ENCODE measurements around the gene TEX13B. TPM values are rescaled to one million over a fixed set of nuclear protein-coding genes. Genes with fewer than 3 reads are reported as not detected.

The TEX13B gene
- total RNA-seq, 4 donors from 2014 or later, result not detected

- WGBS, 2 donors, result 26 to 68% methylated on average over 13 to 16 of the region's 16 CpGs
- peak overlapping the region in 3 of 4 donors; percentile 38 to 56 (median 43) for H3K4me3 ChIP-seq
- no peak for DNase-seq
- H3K27me3 ChIP-seq, result no peaks in the 10 kb centered on the region
- intact Hi-C loops (cut with DNase I), result no loop called here
- no peak overlapping the region for H3K27ac ChIP-seq
- TF ChIP-seq POLR2A (IDR thresholded peaks at IDR 0.05), result no peak
- TF ChIP-seq, protein P1, sequence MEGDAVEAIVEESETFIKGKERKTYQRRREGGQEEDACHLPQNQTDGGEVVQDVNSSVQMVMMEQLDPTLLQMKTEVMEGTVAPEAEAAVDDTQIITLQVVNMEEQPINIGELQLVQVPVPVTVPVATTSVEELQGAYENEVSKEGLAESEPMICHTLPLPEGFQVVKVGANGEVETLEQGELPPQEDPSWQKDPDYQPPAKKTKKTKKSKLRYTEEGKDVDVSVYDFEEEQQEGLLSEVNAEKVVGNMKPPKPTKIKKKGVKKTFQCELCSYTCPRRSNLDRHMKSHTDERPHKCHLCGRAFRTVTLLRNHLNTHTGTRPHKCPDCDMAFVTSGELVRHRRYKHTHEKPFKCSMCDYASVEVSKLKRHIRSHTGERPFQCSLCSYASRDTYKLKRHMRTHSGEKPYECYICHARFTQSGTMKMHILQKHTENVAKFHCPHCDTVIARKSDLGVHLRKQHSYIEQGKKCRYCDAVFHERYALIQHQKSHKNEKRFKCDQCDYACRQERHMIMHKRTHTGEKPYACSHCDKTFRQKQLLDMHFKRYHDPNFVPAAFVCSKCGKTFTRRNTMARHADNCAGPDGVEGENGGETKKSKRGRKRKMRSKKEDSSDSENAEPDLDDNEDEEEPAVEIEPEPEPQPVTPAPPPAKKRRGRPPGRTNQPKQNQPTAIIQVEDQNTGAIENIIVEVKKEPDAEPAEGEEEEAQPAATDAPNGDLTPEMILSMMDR (IDR thresholded peaks at IDR 0.05), result no peak
- no peaks in the 10 kb centered on the region for H3K9me3 ChIP-seq
- H3K4me1 ChIP-seq, result peaks cover 0 to 14% (median 0%) of the 10 kb centered on the region in 3 donors
- no peaks in the 10 kb centered on the region for H3K36me3 ChIP-seq
These were observed 45.8 kb downstream of the TEX13B start for GRCh38 chrX:107936434-107936730.

DNA sequence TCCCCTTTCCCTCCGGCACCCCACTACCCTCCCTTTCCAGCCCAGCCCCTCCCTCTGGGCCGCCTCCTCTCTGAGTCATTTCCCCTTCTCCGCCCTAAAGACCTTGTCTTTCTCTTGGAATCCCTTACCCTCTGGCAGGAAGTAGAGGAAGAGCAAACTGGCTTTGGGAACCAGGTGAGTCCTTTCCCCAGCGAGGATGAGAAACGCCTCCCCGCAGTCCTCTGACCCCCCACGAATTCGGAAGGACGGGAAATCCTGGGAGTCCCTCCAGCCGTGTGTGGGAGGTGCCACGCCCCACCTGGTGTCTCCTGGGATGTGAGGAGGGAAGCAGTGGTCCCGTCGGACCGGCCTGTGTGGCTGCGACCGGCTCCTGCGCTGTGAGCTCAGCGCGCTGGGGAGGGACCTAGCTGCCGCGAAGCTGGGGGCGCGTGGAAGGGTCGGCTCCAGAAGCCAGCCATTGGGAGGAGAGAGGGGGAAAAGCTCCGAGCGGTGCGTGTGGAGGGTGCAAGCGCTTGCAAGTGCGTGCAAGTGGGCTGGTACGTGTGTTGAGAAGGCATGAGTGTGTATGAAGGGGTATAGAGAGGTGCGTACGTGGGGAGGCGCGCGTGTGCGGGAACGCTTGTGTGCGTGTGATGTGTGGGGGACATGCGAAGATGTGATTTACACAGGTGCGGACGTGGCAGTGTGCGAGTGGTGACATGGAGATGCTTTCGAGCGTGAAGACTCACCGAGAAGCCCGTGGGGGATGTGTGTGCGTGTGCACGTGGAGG lies 46.3 kb downstream of the TEX13B start:
- Histone ChIP-seq H3K9me3 (no peaks in the 10 kb centered on the region), H3K27me3 (no peaks in the 10 kb centered on the region), H3K4me3 (peak overlapping the region; percentile 27 to 56 (median 40)), H3K27ac (no peak overlapping the region), H3K4me1 (peaks cover 0 to 14% (median 0%) of the 10 kb centered on the region in 3 donors), H3K36me3 (no peaks in the 10 kb centered on the region)
- no peak for DNase-seq
- TF ChIP-seq POLR2A (IDR thresholded peaks at IDR 0.05), result no peak
- TF ChIP-seq, protein P1 (IDR thresholded peaks at IDR 0.05), result no peak
- WGBS, 2 donors, result 5 to 57% methylated on average over 17 to 29 of the region's 48 CpGs
- intact Hi-C loops (cut with DNase I), result no loop called here

DNA sequence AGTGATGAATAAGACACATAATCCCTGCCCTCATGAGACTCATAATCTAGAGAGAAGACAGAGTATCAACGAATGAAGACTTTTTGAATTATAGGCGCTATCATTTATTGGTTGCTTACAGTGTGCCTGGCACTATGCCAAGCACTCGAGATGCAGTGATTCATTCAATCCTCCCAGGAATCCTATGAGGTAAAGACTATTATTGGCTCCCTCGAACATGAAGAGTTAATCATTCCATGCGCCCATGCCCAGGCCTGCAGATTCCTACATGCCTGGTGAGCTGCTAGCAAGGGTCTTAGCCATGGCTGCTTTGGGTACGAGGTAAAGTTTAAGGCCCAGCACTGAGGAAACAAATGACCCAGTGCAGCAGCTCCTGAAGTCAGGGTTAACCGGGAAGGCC lies 47.0 kb downstream of the TEX13B start:
- no peaks in the 10 kb centered on the region for H3K36me3 ChIP-seq
- intact Hi-C loops (cut with DNase I), result no loop called here
- DNase-seq, result no peak
- H3K4me1 ChIP-seq, result peaks cover 0 to 14% (median 0%) of the 10 kb centered on the region in 3 donors
- TF ChIP-seq, protein P1 (IDR thresholded peaks at IDR 0.05), result no peak
- TF ChIP-seq POLR2A (IDR thresholded peaks at IDR 0.05), result no peak
- no peaks in the 10 kb centered on the region for H3K9me3 ChIP-seq
- peak overlapping the region in 3 of 4 donors; percentile 38 to 56 (median 43) for H3K4me3 ChIP-seq
- no peak overlapping the region for H3K27ac ChIP-seq
- H3K27me3 ChIP-seq, result no peaks in the 10 kb centered on the region
- WGBS, 2 donors, result 19 to 47% methylated on average over 4 to 7 of the region's 7 CpGs

DNA sequence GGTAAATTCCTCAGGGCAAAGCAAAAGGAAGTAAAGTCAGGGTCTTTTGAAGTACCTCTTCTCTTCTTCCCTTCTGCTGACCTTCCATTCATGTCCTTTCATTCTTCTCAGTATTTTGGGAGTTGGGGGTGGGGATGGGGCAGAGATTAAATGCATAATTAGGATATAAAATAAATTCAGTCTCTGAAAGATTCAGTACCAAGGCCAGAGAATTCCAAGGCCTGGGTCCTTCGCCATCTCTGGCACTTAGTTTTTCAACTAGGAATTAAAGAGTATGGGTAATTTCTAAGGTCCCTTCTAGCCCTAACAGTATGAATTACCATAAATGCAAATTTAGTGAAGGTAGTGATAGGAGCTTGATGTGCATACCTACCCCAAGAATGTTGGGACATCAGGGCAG lies 47.9 kb downstream of the TEX13B start:
- Histone ChIP-seq H3K9me3 (no peaks in the 10 kb centered on the region), H3K27me3 (no peaks in the 10 kb centered on the region), H3K27ac (no peak overlapping the region), H3K4me3 (no peak overlapping the region), H3K4me1 (peaks cover 0 to 14% (median 0%) of the 10 kb centered on the region in 3 donors), H3K36me3 (no peaks in the 10 kb centered on the region)
- no peak for TF ChIP-seq POLR2A (IDR thresholded peaks at IDR 0.05)
- WGBS, 2 donors, result 80 to 89% methylated on average over 1 of the region's 1 CpG
- intact Hi-C loops (cut with DNase I), result no loop called here
- no peak for DNase-seq

Other genes starting within 250 kb of the TEX13B start
- gene TSC22D3, start 206.6 kb downstream of the TEX13B start, total RNA-seq, result 100 to 1,000 TPM in 3 of 4 donors, 10 to 100 TPM in 1; 50.2 to 558 (median 140) TPM
- gene NCBP2L, start 204.6 kb downstream of the TEX13B start, total RNA-seq, result not detected
- 10 to 100 TPM; 14.4 to 24.4 (median 17.7) TPM for gene MID2, start 156.5 kb downstream of the TEX13B start, total RNA-seq
- under 1 TPM in 2 of 4 donors, not detected in 2; 0.19 to 0.35 TPM for gene VSIG1, start 62.7 kb upstream of the TEX13B start, total RNA-seq
- gene PSMD10, start 109.2 kb upstream of the TEX13B start, total RNA-seq, result 10 to 100 TPM; 37.1 to 50.4 (median 41.9) TPM
- 10 to 100 TPM in 2 of 4 donors, 1 to 10 TPM in 2; 5.9 to 18.0 (median 11.8) TPM for gene ATG4A, start 109.4 kb upstream of the TEX13B start, total RNA-seq

Measured in esophagus squamous epithelium (tissue), 5 donors.